HG03432 (cell line): ENCODE measurements around the gene RHBDD1.
A peak's percentile ranks its signal among the peaks of the same experiment; 100 is the strongest.

Experiments used
- ATAC-seq: cut with Tn5 transposase; IDR thresholded peaks from one replicate; pipeline ENCODE4 v1.9.1; 2021; ENCODE audit warnings: mild to moderate bottlenecking, moderate library complexity; ENCODE audit not compliant: unreplicated experiment

RHBDD1 gene

GRCh38 chr2:226835796-226836547, at the start of gene RHBDD1:
RHBDD1 (plus strand) TSS chr2:226836054; CDS start chr2:226864694, 28,640 bp downstream.
- peak; percentile 88 for ATAC-seq

- ATAC-seq, result no peak
Measured at GRCh38 chr2:226788064-226788463, 47.8 kb upstream of the RHBDD1 start.

- no peak for ATAC-seq
Measured at GRCh38 chr2:226788881-226789490, 46.9 kb upstream of the RHBDD1 start.

GRCh38 chr2:226790011-226790410, 45.8 kb upstream of the RHBDD1 start:
- no peak for ATAC-seq

GRCh38 chr2:226790431-226790830, 45.4 kb upstream of the RHBDD1 start:
- ATAC-seq, result no peak

- ATAC-seq, result peak; percentile 63
Measured at GRCh38 chr2:226791056-226791486, 44.8 kb upstream of the RHBDD1 start.

GRCh38 chr2:226791487-226792081, 44.3 kb upstream of the RHBDD1 start:
- ATAC-seq, result peak; percentile 99

- no peak for ATAC-seq
Measured at GRCh38 chr2:226792155-226792881, 43.5 kb upstream of the RHBDD1 start.

GRCh38 chr2:226793646-226794045, 42.2 kb upstream of the RHBDD1 start:
- ATAC-seq, result no peak

GRCh38 chr2:226794196-226794661, 41.6 kb upstream of the RHBDD1 start:
- no peak for ATAC-seq

GRCh38 chr2:226794751-226795171, 41.1 kb upstream of the RHBDD1 start:
- ATAC-seq, result no peak

- ATAC-seq, result no peak
Measured at GRCh38 chr2:226795281-226796011, 40.4 kb upstream of the RHBDD1 start.

- no peak for ATAC-seq
Measured at GRCh38 chr2:226796012-226796839, 39.6 kb upstream of the RHBDD1 start.

GRCh38 chr2:226796840-226797288, 39.0 kb upstream of the RHBDD1 start:
- ATAC-seq, result no peak

- no peak for ATAC-seq
Measured at GRCh38 chr2:226797289-226797988, 38.4 kb upstream of the RHBDD1 start.

GRCh38 chr2:226797989-226798421, 37.8 kb upstream of the RHBDD1 start:
- no peak for ATAC-seq

- ATAC-seq, result peak; percentile 25
Measured at GRCh38 chr2:226798422-226799210, 37.2 kb upstream of the RHBDD1 start.
